Endothelial cell of umbilical vein (primary cell): Measurements from ENCODE around the gene PCBD1. TPM values are rescaled to one million over a fixed set of nuclear protein-coding genes. Genes with fewer than 3 reads are reported as not detected.

Experiments
- BruUV-seq: library from RNA; stranded (reverse); fragments of 400-500 nt; replicated peaks from 2 replicates; lab custom pipeline; 2021; lab: Mats Ljungman, UMichigan
- CTCF ChIA-PET: fragments of 300-600, 350-600 bp; sonication (Branson Sonifier 250); formaldehyde crosslinking; loops from one replicate; lab custom pipeline; 2021; ENCODE audit warnings: antibody characterized with exemption, inconsistent platforms; lab: Charles Lee
- POLR2A ChIA-PET: fragments of 300-600, 350-600 bp; sonication (Branson Sonifier 250); formaldehyde crosslinking; loops from one replicate; lab custom pipeline; 2021; ENCODE audit warnings: antibody characterized with exemption, inconsistent platforms; lab: Charles Lee
- DNase-seq: peaks from one replicate; pipeline ENCODE4 v3.0.0-alpha.2; 2011; ENCODE audit warnings: low read depth, low spot score
- FAIRE-seq: peaks from 2 replicates; lab custom pipeline; 2011; peaks lifted over from hg19 to GRCh38; lab: Jason Lieb, UNC
- H2AFZ ChIP-seq: 2 replicates; pipeline ENCODE4 v1.6.0; 2012; ENCODE audit warnings: low read depth, low read length, control low read depth, inconsistent platforms
- H3K27ac ChIP-seq: 2 replicates; pipeline ENCODE4 v1.5.1; 2011; ENCODE audit warnings: low read depth, mild to moderate bottlenecking, control low read depth, low read length, moderate library complexity; ENCODE audit not compliant: insufficient read depth
- H3K27me3 ChIP-seq, 2 experiments: 2 replicates each; pipeline versions ENCODE4 v1.6.0 to v1.6.1; 2011; ENCODE audit warnings: low read length in 2 of 2, mixed read lengths in 1 of 2; ENCODE audit not compliant: control insufficient read depth in 2 of 2, insufficient read depth in 2 of 2
- H3K36me3 ChIP-seq, 2 experiments: 2 replicates in 1 of 2; 3 replicates in 1 of 2; pipeline ENCODE4 v1.5.1; 2011; ENCODE audit warnings: low read length in 2 of 2, mild to moderate bottlenecking in 1 of 2, moderate library complexity in 1 of 2; ENCODE audit not compliant: control insufficient read depth in 2 of 2, insufficient read depth in 2 of 2; ENCODE audit errors: extremely low read depth in 1 of 2
- H3K4me1 ChIP-seq: 3 replicates; pipeline ENCODE4 v1.5.1; 2011; ENCODE audit warnings: mild to moderate bottlenecking, low read length; ENCODE audit not compliant: control insufficient read depth, insufficient read depth; ENCODE audit errors: extremely low read depth
- H3K4me2 ChIP-seq: 2 replicates; pipeline ENCODE4 v1.6.1; 2011; ENCODE audit warnings: low read length, control low read depth, mixed read lengths; ENCODE audit not compliant: insufficient read depth
- H3K4me3 ChIP-seq, 3 experiments: fragments of 200-600 bp in 1 of 3; sonication (generic), shearing (Covaris generic) in 1 of 3; replicated peaks in 1 of 3; 2 replicates each; pipeline ENCODE4 v1.5.1; 2011 to 2016; ENCODE audit warnings: control low read depth in 3 of 3, low read length in 3 of 3, mild to moderate bottlenecking in 2 of 3, inconsistent platforms in 1 of 3, low read depth in 1 of 3, moderate library complexity in 1 of 3; ENCODE audit not compliant: insufficient read depth in 1 of 3
- H3K79me2 ChIP-seq: 2 replicates; pipeline ENCODE4 v1.6.0; 2012; ENCODE audit warnings: low read length, inconsistent platforms; ENCODE audit not compliant: control insufficient read depth, insufficient read depth
- H3K9ac ChIP-seq: replicated peaks from 2 replicates; pipeline ENCODE3; 2011; ENCODE audit warnings: low read length, control low read depth; ENCODE audit not compliant: insufficient read depth; ENCODE audit errors: extremely low read depth
- H3K9me1 ChIP-seq: replicated peaks from 3 replicates; pipeline ENCODE4 v1.6.0; 2011; ENCODE audit warnings: mild to moderate bottlenecking, low read length; ENCODE audit not compliant: control insufficient read depth, insufficient read depth; ENCODE audit errors: extremely low read depth
- H3K9me3 ChIP-seq: replicated peaks from 2 replicates; pipeline ENCODE4 v1.5.1; 2012; ENCODE audit warnings: low read length, inconsistent platforms; ENCODE audit not compliant: control insufficient read depth, insufficient read depth
- H4K20me1 ChIP-seq: replicated peaks from 2 replicates; pipeline ENCODE3; 2011; ENCODE audit warnings: mild to moderate bottlenecking, low read length; ENCODE audit not compliant: control insufficient read depth, insufficient read depth; ENCODE audit errors: extremely low read depth
- EZH2 ChIP-seq: IDR thresholded peaks from 2 replicates; pipeline ENCODE4 v1.6.1; 2012; ENCODE audit warnings: borderline replicate concordance, low read depth, mild to moderate bottlenecking, moderate library complexity, low read length, inconsistent platforms; ENCODE audit not compliant: severe bottlenecking
- FOS ChIP-seq: IDR thresholded peaks from 2 replicates; pipeline ENCODE4 v1.6.1; 2011; ENCODE audit warnings: mild to moderate bottlenecking, low read length, moderate library complexity, borderline replicate concordance; ENCODE audit not compliant: insufficient read depth
- GATA2 ChIP-seq: IDR thresholded peaks from 2 replicates; pipeline ENCODE4 v1.7.0; 2011; ENCODE audit warnings: low read depth, mild to moderate bottlenecking, moderate library complexity, mixed read lengths, low read length; ENCODE audit not compliant: insufficient read length, insufficient read depth
- JUN ChIP-seq: IDR thresholded peaks from 2 replicates; pipeline ENCODE4 v1.6.1; 2011; ENCODE audit warnings: borderline replicate concordance, low read depth; ENCODE audit not compliant: insufficient read length, insufficient read depth
- MAX ChIP-seq: IDR thresholded peaks from 2 replicates; pipeline ENCODE4 v1.6.1; 2011; ENCODE audit not compliant: insufficient read depth, insufficient read length
- MYC ChIP-seq: IDR thresholded peaks from one replicate; pipeline ENCODE4 v1.6.1; 2011; ENCODE audit warnings: mild to moderate bottlenecking, low read depth, low read length
- POLR2A ChIP-seq: IDR thresholded peaks from 2 replicates; pipeline ENCODE4 v1.6.1; 2012; ENCODE audit warnings: low read depth, mild to moderate bottlenecking, control low read depth, low read length
- POLR2AphosphoS5 ChIP-seq: IDR thresholded peaks from 2 replicates; pipeline ENCODE4 v1.6.1; 2012; ENCODE audit warnings: low read depth, mild to moderate bottlenecking, control low read depth, low read length, moderate library complexity; ENCODE audit not compliant: insufficient read depth
- dilution Hi-C: fragments of 300-500 bp; cut with MboI; formaldehyde crosslinking; loops from one replicate; pipeline ENCODE4 v1.15.0; 2019; ENCODE audit warnings: low sequenced_read_pairs; ENCODE audit not compliant: extremely low pct_ligation_motif_present
- intact Hi-C: fragments of 100-400 bp; cut with micrococcal nuclease; formaldehyde crosslinking; loops from one replicate; pipeline ENCODE4 v1.10.0; 2022
- polyA plus RNA-seq, 4 experiments: library from polyadenylated mRNA; depleted of rRNA in 3 of 4; stranded (reverse) in 3 of 4; unstranded in 1 of 4; fragments of >200 nt; gene quantifications; 2 replicates each; pipeline versions ENCODE4 v1.2.1 to v1.2.3, GENCODE V29; 2011 to 2012; ENCODE audit warnings: missing spikeins in 1 of 4
- total RNA-seq: library from RNA; stranded (reverse); gene quantifications from 2 replicates; pipeline ENCODE4 v1.2.3, GENCODE V29; 2021
- TF ChIP-seq, protein P1 (sequence below), 2 donors: IDR thresholded peaks; 1 replicate in 1 of 2; 2 replicates in 1 of 2; pipeline ENCODE4 v1.5.1; 2011; ENCODE audit warnings: low read length in 2 of 2, mild to moderate bottlenecking in 2 of 2, moderate library complexity in 2 of 2, control low read depth in 1 of 2, inconsistent platforms in 1 of 2, low read depth in 1 of 2; ENCODE audit not compliant: insufficient read depth in 1 of 2; ENCODE audit errors: extremely low read depth in 1 of 2

PCBD1 gene
- total and polyA plus RNA-seq, 2 donors (not counting 3 experiments of a cell fraction or from before 2014, with no cell fraction given) = 95.7 to 113 TPM

GRCh38 chr10:70872291-70872690, 16.1 kb downstream of the PCBD1 start:
- Histone ChIP-seq H3K27me3 (no peaks in the 10 kb centered on the region), H2AFZ (no peak overlapping the region), H4K20me1 (no peaks in the 10 kb centered on the region), H3K9ac (no peak overlapping the region), H3K9me1 (no peaks in the 10 kb centered on the region), H3K27ac (no peak overlapping the region), H3K79me2 (no peaks in the 10 kb centered on the region), H3K9me3 (no peaks in the 10 kb centered on the region), H3K36me3 (peaks cover 6 to 7% of the 10 kb centered on the region in 2 experiments), H3K4me2 (no peak overlapping the region), H3K4me1 (no peaks in the 10 kb centered on the region), H3K4me3 (no peak overlapping the region)
- no peak for FAIRE-seq
- ChIA-PET POLR2A (no interaction called here), CTCF (interaction anchor here (1.0 to 1.8 kb wide), 2 partner anchors 12 to 31 kb away, joined by 3 read pairs; no protein-coding TSS in a partner anchor)
- dilution Hi-C loops (no loop called here), intact Hi-C loops (no loop called here)
- no TSS peak for BruUV-seq
- no peak for DNase-seq
- TF ChIP-seq EZH2 (no peak), JUN (no peak), MAX (no peak), POLR2A (no peak), GATA2 (no peak), FOS (no peak), POLR2AphosphoS5 (no peak), MYC (no peak)
- TF ChIP-seq, protein P1, sequence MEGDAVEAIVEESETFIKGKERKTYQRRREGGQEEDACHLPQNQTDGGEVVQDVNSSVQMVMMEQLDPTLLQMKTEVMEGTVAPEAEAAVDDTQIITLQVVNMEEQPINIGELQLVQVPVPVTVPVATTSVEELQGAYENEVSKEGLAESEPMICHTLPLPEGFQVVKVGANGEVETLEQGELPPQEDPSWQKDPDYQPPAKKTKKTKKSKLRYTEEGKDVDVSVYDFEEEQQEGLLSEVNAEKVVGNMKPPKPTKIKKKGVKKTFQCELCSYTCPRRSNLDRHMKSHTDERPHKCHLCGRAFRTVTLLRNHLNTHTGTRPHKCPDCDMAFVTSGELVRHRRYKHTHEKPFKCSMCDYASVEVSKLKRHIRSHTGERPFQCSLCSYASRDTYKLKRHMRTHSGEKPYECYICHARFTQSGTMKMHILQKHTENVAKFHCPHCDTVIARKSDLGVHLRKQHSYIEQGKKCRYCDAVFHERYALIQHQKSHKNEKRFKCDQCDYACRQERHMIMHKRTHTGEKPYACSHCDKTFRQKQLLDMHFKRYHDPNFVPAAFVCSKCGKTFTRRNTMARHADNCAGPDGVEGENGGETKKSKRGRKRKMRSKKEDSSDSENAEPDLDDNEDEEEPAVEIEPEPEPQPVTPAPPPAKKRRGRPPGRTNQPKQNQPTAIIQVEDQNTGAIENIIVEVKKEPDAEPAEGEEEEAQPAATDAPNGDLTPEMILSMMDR (IDR thresholded peaks at IDR 0.05; ENCODE audit: extremely low read depth in 1 of 2, insufficient read depth in 1 of 2, low read depth in 1 of 2, low read length in 2 of 2) = no peak
